GM19397 (cell line): ENCODE results near the gene TP53I3.
A peak's percentile ranks its signal among the peaks of the same experiment; 100 is the strongest.
"Not testable (repeated sequence)": the region's sequence is repeated elsewhere in the genome, so short reads cannot be mapped to it uniquely, and the experiment has no call there.

Experiments
- ATAC-seq: cut with Tn5 transposase; IDR thresholded peaks from one replicate; pipeline ENCODE4 v1.9.1; 2021; ENCODE audit warnings: mild to moderate bottlenecking, moderate library complexity; ENCODE audit not compliant: unreplicated experiment

TP53I3 gene, protein sequence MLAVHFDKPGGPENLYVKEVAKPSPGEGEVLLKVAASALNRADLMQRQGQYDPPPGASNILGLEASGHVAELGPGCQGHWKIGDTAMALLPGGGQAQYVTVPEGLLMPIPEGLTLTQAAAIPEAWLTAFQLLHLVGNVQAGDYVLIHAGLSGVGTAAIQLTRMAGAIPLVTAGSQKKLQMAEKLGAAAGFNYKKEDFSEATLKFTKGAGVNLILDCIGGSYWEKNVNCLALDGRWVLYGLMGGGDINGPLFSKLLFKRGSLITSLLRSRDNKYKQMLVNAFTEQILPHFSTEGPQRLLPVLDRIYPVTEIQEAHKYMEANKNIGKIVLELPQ

DNA sequence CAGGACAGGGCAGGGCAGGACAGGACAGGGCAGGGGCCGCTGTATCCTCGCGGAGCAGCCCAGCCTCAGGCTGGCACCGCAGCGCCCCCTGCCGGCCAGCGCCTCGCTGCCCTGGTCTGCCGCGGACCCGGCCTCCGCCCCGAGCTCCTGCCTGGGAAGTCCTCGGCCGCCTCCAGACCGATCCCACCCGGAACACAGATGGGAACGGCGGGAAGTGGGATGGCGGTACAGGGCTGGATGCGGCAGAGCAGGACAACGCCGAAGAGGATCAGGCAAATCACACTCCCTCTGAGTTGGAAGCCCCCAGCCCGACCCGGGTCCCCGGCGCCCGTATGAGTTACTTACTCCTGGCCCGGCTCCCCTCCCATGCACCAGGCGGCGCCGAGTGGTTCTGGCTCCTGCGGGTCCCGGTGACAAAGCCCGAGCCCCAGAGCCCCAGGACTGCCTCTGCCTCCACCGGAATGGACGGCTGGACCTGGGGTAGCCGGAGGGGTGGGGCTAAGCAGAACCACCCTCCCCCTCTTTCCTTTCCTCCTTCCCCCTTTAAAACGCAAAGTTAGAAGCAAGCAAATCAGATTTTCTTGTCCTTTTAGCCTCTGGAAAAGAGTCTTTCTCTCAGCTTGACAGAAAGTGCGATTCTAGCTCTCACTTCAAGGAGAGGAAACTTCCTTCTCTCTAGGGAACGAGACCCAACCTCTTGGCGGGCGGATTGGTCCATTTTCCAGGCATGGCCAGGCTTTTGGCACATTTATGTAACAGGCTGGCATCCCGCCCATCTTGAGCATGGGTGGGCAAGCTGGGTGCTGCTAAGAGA is at the start of gene TP53I3:
TP53I3 (minus strand) TSS at position 449 of the 814 bp plus-strand sequence. CDS start 508 bp downstream, outside the sequence.
- peak; percentile 84 for ATAC-seq

DNA sequence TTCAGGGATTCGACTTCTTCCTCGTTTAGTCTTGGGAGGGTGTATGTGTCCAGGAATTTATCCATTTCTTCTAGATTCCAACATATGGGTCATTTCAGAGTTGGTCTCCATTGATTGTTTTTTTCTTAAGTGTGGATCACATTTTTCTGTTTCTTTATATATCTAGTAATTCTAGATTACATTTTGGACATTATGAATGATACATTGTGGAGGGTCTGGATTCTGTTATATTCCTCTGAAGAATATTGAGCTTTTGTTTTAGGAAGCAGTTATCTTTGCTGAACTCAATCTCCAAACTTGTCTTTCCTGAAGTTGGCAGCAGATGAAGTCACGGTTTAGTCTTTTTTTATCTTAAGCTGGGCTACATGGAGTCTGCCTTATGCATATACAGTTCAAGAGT is 47.9 kb upstream of the TP53I3 start:
- no peak for ATAC-seq

DNA sequence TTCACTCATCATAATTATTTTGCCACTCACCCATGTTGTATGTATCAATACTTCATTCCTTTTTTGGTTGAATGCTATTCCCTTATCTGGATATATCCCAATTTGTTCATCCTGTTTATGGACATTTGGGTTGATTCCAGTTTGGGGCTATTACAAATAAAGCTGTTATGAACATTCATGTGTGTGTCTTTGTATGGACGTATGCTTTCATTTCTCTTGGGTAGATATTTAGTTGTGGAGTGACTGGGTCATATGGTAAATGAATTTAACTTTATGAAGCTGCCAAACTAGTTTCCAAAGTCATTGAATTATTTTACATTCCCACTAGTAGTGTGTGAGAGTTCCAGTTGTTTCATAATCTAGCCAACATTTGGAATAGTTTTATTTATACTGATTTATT is 41.3 kb upstream of the TP53I3 start:
- ATAC-seq, result no peak

DNA sequence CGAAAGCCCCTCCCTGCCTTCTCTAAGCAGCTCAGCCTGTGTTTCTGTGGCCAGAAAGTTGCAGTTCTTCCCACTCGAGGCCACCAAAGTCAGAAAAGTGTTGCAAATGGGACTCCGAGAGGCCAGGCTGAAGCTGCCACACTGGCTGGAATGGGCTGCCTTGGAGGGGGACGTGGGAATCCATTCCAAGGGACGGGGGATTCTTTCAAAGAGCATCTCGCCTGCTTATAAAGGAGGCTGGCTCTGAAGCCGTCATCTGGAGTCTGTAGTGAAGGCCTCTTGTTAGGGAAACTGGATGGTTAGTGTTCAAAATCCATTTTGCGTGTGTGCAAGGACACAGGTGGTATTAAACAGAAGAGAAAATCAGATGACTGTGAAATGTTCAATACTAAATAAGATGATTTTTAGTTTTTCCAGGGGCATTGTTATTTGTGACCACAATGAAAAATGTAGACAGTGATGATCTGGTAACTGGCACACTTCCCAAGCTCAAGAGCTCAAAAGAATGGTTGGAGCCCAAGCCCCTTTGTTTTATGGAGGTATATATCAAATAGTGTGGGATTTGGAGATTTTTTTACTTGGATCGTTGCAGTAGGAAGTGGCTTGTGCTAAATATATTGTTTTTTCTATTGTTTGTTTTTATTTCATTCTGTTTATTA is 39.4 kb upstream of the TP53I3 start:
- no peak for ATAC-seq

DNA sequence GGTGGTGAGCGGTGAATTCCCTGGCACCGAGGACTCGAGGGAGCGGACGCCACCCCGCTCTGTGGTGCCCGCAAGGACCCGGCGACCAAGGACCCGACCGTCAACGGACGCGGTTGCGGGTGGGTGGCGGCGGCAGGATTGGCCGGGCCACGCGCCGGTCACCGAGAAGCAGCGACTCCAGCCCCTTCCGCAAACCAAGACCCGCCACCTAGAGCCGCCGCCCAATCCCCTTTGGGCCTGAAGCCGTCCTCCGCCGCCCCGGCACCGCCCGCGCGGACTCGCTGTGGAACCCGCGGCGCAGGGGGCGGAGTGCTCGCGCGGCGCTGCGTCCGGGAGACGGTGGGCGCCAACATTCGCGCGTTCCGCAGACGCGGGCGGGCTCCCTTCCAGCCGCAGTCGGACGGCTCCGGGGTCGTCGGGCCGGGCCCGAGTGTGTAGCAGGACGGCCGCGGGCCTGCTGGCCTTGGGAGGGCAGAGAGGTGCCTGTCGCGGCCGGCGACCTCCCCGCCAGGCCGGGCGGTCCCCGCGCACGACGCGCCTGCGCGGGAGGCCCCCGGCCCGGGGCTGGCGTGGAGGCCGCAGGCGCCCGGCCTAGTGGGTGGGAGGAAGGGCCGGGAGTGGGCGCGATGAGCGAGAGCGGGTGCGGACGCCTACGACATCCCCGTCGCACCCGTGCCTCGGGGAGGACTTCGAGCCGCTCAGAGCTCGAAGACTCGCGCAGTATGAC is 38.7 kb upstream of the TP53I3 start, which contains the start of the genes FAM228B and PFN4:
FAM228B (plus strand) TSS at position 275 of the 727 bp plus-strand sequence. CDS start 893 bp downstream, outside the sequence.
PFN4 (minus strand) TSS at position 140 of the 727 bp plus-strand sequence. CDS start 799 bp downstream, outside the sequence.
- ATAC-seq, result peak; percentile 89

DNA sequence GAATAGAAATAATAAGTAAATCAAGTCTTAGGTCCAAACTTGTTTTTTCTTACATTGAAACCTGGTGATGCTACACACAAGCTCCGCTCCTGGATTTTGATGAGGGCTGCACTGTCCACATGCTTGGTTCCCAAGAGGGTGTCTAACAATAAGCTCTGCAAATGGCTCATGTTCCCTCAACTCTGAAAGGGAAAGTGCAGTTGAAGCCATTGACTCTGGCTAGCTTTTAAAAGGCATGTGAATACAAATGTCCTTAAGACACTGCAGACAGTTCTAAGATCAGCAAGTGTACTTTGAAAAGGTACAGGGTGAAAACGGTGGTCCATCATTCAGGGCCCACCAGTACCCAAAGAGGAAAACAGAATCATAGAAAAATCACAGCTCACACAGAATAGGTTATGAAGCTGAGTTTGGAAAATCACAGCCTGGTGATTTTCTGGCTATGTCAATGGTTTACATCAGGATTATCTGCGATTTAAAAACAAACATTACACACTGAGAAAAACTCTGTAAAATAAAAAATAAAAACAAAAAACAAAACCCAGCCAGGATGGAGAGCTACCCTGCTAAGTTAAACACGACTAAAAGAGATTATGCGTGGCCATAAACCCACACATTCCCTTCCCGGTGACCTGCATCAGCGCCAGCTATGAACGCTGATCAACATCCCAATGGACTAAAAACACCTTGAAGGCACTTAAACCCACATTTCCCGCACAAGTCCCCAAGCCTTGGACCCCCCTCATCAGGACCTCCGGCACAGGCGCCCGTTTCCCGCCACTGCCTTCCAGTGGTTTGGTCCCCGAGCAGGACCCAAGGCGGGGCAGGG is 37.9 kb upstream of the TP53I3 start:
- no peak for ATAC-seq

DNA sequence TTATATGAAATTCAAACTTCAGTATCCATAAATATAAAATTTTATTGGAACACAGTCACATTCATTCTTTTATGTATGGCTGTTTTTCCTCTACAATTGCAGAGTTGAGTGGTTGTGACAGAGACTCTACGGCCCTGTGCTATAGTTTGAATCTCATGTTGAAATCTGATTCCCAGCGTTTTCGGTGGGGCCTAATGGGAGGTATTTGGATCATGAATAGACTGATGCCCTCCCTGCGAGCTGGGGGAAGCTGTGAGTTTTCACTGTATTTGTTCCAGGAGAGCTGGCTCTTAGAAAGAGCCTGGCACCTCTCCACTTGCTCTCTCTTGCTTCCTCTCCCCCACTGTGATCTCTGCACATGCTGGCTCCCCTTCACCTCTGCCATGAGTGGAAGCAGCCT is 36.8 kb upstream of the TP53I3 start:
- no peak for ATAC-seq

DNA sequence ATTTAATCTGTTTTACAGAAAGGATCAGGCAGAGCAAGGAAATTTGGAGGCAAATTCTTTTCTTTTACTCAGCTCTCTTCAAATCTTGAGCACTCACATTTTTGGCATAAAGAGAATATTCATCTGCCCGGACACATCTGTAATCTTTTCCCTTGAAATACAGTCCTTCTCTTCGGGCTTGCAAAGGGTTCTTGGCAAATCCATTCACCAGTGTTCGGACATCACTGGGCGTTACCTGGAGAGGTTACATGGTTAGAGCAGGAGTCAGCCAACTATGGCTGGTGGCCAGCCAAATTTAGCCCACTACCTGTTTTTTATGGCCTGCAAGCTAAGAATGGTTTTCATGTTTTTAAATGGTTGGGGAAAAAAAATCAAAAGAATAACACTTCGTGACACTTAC is 36.4 kb upstream of the TP53I3 start:
- ATAC-seq, result no peak

DNA sequence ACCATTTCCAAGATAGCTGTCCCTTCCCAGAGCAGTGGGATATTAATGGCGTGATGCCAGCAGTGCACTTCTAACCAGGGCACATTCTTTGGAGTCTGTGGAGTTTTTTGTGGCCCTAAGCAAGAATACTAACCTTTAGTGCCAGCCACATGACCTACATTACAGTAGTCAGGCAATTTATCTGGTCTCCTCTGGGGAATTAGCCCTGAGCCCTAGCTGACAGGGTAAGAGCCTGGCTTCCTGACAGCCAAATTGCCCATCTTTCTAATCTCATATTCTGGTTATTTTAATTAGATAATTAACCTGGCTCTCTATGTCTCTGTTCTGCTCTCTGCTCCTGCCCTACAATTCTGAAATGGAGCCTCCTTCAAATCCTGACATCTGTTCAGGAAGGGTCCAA is 33.3 kb upstream of the TP53I3 start:
- ATAC-seq, result no peak

DNA sequence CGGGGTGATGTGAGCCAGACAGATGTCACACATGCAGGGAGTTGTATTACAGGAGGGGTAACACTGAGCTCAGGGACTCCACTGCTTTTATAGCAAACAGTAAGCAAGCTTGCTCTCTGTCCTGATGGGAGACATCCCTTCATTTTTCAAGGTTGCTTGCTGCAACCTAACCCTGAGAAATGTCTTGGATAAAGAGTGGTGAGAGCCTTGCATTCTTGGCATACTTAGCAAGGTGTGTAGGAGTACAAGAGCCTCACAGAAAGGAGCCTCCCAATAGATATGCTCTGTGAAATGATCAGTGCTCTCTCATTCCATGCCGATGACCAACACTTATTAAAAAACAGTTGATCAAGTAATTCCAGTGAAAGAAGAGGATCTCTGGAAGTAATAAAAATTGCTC is 30.4 kb upstream of the TP53I3 start:
- ATAC-seq, result no peak

DNA sequence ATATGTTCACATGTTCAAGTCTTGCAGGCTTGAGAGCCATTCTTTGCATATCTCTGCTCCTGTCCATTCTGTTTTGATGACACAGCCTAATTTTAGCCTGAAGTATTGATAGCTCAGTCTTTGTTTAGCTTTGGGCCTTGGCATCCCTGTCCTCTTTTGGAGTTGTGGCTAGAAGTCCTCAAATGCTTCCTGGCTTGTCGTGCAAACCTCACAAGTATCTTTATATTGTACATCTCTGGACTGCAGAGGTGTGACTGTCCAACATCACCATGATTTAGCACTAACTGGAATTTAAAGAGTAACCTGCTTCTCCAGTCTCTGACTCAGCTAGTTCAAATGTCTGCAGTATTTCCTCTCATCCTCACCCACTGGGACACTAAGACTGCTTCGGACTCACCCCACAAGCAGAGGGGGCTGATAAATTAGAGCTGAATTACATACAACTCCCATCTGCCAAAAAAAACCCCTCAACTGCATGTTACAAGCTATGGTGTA is 26.8 kb upstream of the TP53I3 start:
- no peak for ATAC-seq

DNA sequence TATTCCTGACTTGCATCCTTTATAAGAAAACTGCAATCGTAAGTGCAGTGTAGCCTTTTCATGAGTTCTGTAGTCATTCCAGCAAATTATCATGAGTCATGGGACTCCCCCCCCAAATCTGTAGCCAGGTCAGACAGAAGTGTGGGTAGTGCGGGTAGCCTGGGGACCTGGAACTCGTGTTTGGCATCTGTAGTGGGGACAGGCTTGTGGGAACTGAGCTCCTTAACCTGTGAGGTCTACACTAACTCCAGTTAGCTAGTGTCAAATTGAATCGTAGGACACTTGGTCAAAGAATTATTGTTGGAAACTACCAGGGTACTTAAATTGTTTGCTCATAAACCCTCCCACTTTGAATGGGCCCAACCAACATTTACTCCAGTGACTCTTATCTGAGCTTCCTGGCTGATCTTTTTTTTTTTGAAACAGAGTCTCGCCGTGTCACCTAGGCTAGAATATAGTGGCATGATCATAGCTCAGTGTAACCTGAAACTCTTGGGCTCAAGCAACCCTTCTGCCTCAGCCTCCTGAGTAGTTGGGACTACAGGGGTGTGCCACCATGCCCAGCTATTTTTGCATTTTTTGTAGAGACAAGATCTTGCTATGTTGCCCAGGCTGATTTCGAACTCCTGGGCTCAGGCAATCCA is 26.1 kb upstream of the TP53I3 start:
- no peak for ATAC-seq

DNA sequence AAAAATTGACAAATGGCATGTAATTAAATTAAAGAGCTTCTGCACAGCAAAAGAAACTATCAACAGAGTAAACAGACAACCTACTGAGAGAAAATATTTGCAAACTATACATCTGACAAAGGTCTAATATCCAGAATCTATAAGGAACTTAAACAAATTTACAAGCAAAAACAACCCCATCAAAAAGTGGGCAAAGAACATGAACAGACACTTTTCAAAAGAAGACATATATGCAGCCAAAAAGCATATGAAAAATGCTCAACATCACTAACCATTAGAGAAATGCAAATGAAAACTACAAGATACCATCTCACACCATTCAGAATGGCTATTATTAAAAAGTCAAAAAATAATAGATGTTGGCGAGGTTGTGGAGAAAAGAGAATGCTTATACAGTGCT is 24.8 kb upstream of the TP53I3 start:
- not testable (repeated sequence) for ATAC-seq

DNA sequence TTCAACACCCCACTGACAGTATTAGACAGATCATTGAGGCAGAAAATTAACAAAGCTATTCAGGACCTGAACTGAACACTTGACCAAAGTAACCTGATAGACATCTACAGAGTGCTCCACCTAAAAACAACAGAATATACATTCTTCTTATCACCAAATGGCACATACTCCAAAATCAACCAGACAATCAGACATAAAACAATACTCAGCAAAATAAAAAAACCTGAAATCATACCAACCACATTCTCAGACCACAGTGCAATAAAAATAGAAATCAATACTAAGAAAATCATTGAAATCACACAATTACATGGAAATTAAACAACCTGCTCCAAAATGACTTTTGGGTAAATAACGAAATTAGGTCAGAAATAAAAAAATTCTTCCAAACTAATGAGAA is 22.7 kb upstream of the TP53I3 start:
- ATAC-seq, result no peak

DNA sequence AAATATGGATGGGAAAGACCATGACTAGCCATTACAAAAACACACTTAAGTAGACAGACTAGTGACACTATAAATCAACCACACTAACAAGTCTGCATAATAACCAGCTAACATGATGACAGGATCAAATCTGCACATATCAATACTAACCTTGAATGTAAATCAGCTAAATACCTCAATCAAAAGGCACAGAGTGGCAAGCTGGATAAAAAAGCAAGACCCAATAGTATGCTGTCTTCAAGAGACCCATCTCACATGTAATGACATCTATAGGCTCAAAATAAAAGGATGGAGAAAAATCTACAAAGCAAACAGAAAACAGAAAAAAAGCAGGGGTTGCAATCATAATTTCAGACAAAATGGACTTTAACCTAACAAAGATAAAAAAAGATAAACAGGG is 22.2 kb upstream of the TP53I3 start:
- ATAC-seq, result no peak

DNA sequence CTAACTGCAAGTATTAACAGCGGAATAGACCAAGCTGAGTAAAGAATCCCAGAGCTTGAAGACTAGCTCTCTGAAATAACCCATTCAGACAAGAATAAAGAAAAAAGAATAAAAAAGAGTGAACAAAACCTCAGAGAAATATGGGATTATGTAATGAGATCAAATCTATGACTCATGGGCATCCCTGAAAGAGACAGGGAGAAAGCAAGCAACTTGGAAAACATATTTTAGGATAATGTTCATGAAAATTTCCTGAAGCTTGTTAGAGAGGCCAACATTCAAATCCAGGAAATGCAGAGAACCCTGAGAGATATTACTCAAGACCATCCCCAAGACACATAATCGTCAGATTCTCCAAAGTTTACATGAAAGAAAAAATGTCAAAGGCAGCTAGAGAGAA is 21.2 kb upstream of the TP53I3 start:
- ATAC-seq, result no peak

DNA sequence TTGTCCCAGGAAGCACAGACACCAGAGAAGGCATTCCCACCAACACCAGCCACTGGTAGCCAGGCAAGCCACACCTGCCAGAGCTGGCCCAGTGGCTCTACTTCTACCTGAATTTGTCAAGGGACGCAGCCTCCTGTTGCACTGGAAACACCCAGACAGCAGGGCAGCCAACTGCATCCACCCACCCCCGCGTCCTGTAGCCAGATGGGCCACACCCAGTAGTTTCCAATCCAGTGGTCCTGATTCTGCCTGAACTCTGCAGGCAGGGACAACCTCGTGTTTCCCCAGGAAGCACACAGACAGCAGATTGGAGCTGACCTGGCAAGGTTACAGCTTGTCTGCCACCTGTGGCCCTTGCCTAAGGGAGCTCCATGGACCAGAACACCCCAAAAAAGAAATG is 20.3 kb upstream of the TP53I3 start:
- ATAC-seq, result no peak

DNA sequence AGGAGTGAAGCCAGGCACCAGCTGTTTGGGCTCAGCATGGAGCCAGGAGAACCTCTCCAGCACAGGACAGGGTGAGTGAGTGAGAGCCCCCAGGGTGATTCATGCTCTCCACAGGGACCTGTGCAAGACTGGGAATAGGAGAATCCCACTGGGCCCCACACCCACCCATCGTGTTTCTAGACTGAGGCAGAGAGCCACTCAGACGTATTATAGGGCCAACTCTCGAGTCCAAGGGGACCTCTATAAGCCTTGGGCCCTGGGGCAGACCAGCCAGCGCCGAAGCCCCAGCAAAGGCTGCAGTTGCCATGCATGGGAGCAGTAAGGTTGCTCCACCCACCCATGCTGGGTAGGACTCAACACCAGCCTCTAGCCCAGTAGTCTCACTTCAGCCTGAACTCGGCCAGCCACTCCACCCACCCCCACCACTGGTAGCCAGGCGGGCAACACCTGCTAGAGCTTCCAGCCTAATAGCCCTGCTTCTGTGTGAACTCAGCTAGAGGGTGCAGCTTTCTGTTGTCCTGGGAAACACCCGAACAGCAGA is 19.5 kb upstream of the TP53I3 start:
- ATAC-seq, result no peak

DNA sequence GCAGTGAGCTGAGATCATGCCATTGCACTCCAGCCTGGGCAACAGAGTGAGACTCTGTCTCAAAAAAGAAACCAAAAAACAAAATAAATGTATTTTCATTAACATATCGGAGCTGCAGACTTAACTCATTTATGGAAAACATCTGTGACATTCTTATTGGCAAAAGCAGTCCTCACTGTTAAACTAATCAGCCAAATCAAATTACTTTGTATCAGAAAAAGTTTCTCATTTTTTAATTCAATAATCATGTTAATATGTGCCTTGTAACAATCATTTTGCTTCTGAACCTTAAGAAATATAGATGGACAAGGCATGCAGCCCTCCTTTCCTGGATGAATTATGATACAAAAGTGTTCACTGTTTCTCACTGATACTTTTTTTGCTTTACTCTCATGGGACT is 18.0 kb upstream of the TP53I3 start:
- ATAC-seq, result no peak
